ENCODE data around the gene BAHCC1. TPM values are rescaled to one million over a fixed set of nuclear protein-coding genes. Genes with fewer than 3 reads are reported as not detected.

The BAHCC1 gene
- total RNA-seq, 1 experiment from 2014 or later: 29.8 TPM

- Mint-ChIP-seq H3K27ac (no peak overlapping the region), H3K4me1 (peaks cover 6% of the 10 kb centered on the region; the same call in 1 of the 2 replicates), H3K27me3 (ENCODE audit: low read depth) (peaks cover 62% of the 10 kb centered on the region), H3K36me3 (no peaks in the 10 kb centered on the region), H3K9me3 (no peaks in the 10 kb centered on the region), H3K4me3 (peak overlapping the region; percentile 63)
- peak; percentile 74 for DNase-seq (ENCODE audit: low spot score)
- ATAC-seq: peak; percentile 42
- ChIA-PET POLR2A (no interaction called here), CTCF (interaction anchor here (0.7 to 2.7 kb wide), 8 partner anchors 9 to 226 kb away, joined by 3 to 8 read pairs (median 4); no protein-coding TSS in a partner anchor)
- TF ChIP-seq RELA (CRISPR knock-in tag; IDR thresholded peaks at IDR 0.05; ENCODE audit: borderline replicate concordance): no peak
- peak; percentile 40; the same call in 1 of the 2 replicates for TF ChIP-seq CREM (CRISPR knock-in tag; IDR thresholded peaks at IDR 0.05)
- TF ChIP-seq PRDM15 (CRISPR knock-in tag; IDR thresholded peaks at IDR 0.05): peak; percentile 20; the same call in 1 of the 2 replicates
- no peak for TF ChIP-seq IRF2 (CRISPR knock-in tag; IDR thresholded peaks at IDR 0.05; ENCODE audit: borderline replicate concordance, low read depth)
- TF ChIP-seq, protein P1, sequence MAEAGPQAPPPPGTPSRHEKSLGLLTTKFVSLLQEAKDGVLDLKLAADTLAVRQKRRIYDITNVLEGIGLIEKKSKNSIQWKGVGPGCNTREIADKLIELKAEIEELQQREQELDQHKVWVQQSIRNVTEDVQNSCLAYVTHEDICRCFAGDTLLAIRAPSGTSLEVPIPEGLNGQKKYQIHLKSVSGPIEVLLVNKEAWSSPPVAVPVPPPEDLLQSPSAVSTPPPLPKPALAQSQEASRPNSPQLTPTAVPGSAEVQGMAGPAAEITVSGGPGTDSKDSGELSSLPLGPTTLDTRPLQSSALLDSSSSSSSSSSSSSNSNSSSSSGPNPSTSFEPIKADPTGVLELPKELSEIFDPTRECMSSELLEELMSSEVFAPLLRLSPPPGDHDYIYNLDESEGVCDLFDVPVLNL (CRISPR knock-in tag; IDR thresholded peaks at IDR 0.05; ENCODE audit: borderline replicate concordance, low read depth): 0 out of 2 replicates have a peak, but pooled peaks have one; percentile 48
- TF ChIP-seq, protein P2, sequence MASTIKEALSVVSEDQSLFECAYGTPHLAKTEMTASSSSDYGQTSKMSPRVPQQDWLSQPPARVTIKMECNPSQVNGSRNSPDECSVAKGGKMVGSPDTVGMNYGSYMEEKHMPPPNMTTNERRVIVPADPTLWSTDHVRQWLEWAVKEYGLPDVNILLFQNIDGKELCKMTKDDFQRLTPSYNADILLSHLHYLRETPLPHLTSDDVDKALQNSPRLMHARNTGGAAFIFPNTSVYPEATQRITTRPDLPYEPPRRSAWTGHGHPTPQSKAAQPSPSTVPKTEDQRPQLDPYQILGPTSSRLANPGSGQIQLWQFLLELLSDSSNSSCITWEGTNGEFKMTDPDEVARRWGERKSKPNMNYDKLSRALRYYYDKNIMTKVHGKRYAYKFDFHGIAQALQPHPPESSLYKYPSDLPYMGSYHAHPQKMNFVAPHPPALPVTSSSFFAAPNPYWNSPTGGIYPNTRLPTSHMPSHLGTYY (CRISPR knock-in tag; IDR thresholded peaks at IDR 0.05): no peak
- TF ChIP-seq SP1 (CRISPR knock-in tag; conservative IDR thresholded peaks at IDR 0.05): peak; percentile 79
- TF ChIP-seq SOX15 (CRISPR knock-in tag; IDR thresholded peaks at IDR 0.05): no peak
- TF ChIP-seq ZBTB43 (CRISPR knock-in tag; IDR thresholded peaks at IDR 0.05): 0 out of 2 replicates have a peak, but pooled peaks have one; percentile 60
- TF ChIP-seq MYBL2 (CRISPR knock-in tag; IDR thresholded peaks at IDR 0.05): peak; percentile 81
- TF ChIP-seq, protein P3, sequence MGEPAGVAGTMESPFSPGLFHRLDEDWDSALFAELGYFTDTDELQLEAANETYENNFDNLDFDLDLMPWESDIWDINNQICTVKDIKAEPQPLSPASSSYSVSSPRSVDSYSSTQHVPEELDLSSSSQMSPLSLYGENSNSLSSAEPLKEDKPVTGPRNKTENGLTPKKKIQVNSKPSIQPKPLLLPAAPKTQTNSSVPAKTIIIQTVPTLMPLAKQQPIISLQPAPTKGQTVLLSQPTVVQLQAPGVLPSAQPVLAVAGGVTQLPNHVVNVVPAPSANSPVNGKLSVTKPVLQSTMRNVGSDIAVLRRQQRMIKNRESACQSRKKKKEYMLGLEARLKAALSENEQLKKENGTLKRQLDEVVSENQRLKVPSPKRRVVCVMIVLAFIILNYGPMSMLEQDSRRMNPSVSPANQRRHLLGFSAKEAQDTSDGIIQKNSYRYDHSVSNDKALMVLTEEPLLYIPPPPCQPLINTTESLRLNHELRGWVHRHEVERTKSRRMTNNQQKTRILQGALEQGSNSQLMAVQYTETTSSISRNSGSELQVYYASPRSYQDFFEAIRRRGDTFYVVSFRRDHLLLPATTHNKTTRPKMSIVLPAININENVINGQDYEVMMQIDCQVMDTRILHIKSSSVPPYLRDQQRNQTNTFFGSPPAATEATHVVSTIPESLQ (CRISPR knock-in tag; IDR thresholded peaks at IDR 0.05): no peak
- TF ChIP-seq ETV6 (CRISPR knock-in tag; IDR thresholded peaks at IDR 0.05): peak; percentile 90
- TF ChIP-seq IRF1 (CRISPR knock-in tag; IDR thresholded peaks at IDR 0.05): peak; percentile 48; the same call in 1 of the 2 replicates
- TF ChIP-seq GRHL2 (CRISPR knock-in tag; IDR thresholded peaks at IDR 0.05; ENCODE audit: insufficient replicate concordance, severe bottlenecking): no peak
- TF ChIP-seq, protein P4, sequence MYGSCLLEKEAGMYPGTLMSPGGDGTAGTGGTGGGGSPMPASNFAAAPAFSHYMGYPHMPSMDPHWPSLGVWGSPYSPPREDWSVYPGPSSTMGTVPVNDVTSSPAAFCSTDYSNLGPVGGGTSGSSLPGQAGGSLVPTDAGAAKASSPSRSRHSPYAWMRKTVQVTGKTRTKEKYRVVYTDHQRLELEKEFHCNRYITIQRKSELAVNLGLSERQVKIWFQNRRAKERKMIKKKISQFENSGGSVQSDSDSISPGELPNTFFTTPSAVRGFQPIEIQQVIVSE (CRISPR knock-in tag; IDR thresholded peaks at IDR 0.05; ENCODE audit: borderline replicate concordance): no peak
- 0 out of 2 replicates have a peak, but pooled peaks have one; percentile 46 for TF ChIP-seq ZNF219 (CRISPR knock-in tag; IDR thresholded peaks at IDR 0.05; ENCODE audit: borderline replicate concordance)
- TF ChIP-seq, protein P5, sequence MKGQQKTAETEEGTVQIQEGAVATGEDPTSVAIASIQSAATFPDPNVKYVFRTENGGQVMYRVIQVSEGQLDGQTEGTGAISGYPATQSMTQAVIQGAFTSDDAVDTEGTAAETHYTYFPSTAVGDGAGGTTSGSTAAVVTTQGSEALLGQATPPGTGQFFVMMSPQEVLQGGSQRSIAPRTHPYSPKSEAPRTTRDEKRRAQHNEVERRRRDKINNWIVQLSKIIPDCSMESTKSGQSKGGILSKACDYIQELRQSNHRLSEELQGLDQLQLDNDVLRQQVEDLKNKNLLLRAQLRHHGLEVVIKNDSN (CRISPR knock-in tag; IDR thresholded peaks at IDR 0.05): peak; percentile 69
- no peak for TF ChIP-seq NFATC4 (CRISPR knock-in tag; IDR thresholded peaks at IDR 0.05)
- peak; percentile 78 for TF ChIP-seq USF2 (CRISPR knock-in tag; IDR thresholded peaks at IDR 0.05)
- TF ChIP-seq FOXP1 (CRISPR knock-in tag; IDR thresholded peaks at IDR 0.05; ENCODE audit: borderline replicate concordance): peak; percentile 88; the same call in 1 of the 2 replicates
- no peak for TF ChIP-seq GABPB1 (CRISPR knock-in tag; IDR thresholded peaks at IDR 0.05)
- TF ChIP-seq JUN (CRISPR knock-in tag; IDR thresholded peaks at IDR 0.05): peak; percentile 89
- no peak for TF ChIP-seq ZNF138 (CRISPR knock-in tag; conservative IDR thresholded peaks at IDR 0.05)
Observed at GRCh38 chr17:81481073-81481799, 86.0 kb downstream of the BAHCC1 start.
